HK-2 (cell line): ENCODE data around the gene ATP6V0E2.
"Not testable (repeated sequence)": the region's sequence is repeated elsewhere in the genome, so short reads cannot be mapped to it uniquely, and the experiment has no call there.

ENCODE experiments used
- DNase-seq: peaks from one replicate; pipeline ENCODE4 v3.0.0-alpha.2; 2018; ENCODE audit not compliant: unreplicated experiment

ATP6V0E2 gene

GRCh38 chr7:149873074-149873969 is at the start of gene ATP6V0E2:
Gene ATP6V0E2, plus strand, starts transcription at chr7:149873969. Its CDS starts 97 bp downstream, at chr7:149874066.
- peak; percentile 96 for DNase-seq

GRCh38 chr7:149824301-149824741 is 49.4 kb upstream of the ATP6V0E2 start:
- no peak for DNase-seq

- no peak for DNase-seq
Measured at GRCh38 chr7:149824748-149825566, 48.8 kb upstream of the ATP6V0E2 start.

- DNase-seq, result no peak
Measured at GRCh38 chr7:149825567-149826343, 48.0 kb upstream of the ATP6V0E2 start.

- no peak for DNase-seq
Measured at GRCh38 chr7:149826344-149827088, 47.3 kb upstream of the ATP6V0E2 start.

GRCh38 chr7:149827089-149827981 is 46.4 kb upstream of the ATP6V0E2 start:
- DNase-seq, result no peak

GRCh38 chr7:149828357-149829309 is 45.1 kb upstream of the ATP6V0E2 start:
- DNase-seq, result no peak

- not testable (repeated sequence) for DNase-seq
Measured at GRCh38 chr7:149830527-149830926, 43.2 kb upstream of the ATP6V0E2 start.

GRCh38 chr7:149830997-149831740 is 42.6 kb upstream of the ATP6V0E2 start:
- DNase-seq, result no peak

GRCh38 chr7:149831741-149832219 is 42.0 kb upstream of the ATP6V0E2 start:
- no peak for DNase-seq

- no peak for DNase-seq
Measured at GRCh38 chr7:149832332-149833041, 41.3 kb upstream of the ATP6V0E2 start.

GRCh38 chr7:149833495-149834130 is 40.2 kb upstream of the ATP6V0E2 start:
- DNase-seq, result no peak

- no peak for DNase-seq
Measured at GRCh38 chr7:149834601-149835000, 39.2 kb upstream of the ATP6V0E2 start.

- DNase-seq, result no peak
Measured at GRCh38 chr7:149836434-149836833, 37.3 kb upstream of the ATP6V0E2 start.

GRCh38 chr7:149837564-149838223 is 36.1 kb upstream of the ATP6V0E2 start:
- no peak for DNase-seq
